Suprapubic skin (tissue), 4 donors: ENCODE measurements around the gene KLRC3.

Experiments used
- CTCF ChIP-seq, 2 donors: fragments of 200-600 bp in 1 of 2; fragments of 450-650 bp in 1 of 2; sonication (generic) in 1 of 2; IDR thresholded peaks; one replicate each; pipeline ENCODE4 v1.5.1; 2016 to 2019; ENCODE audit warnings: antibody characterized with exemption in 2 of 2, mild to moderate bottlenecking in 1 of 2, moderate library complexity in 1 of 2
- EP300 ChIP-seq: sonication (generic); formaldehyde crosslinking; IDR thresholded peaks from one replicate; pipeline ENCODE4 v1.6.1; 2017; ENCODE audit warnings: antibody characterized with exemption
- POLR2A ChIP-seq, 2 donors: fragments of 450-650 bp; IDR thresholded peaks; one replicate each; pipeline ENCODE4 v1.6.1; 2017; ENCODE audit warnings: antibody characterized with exemption in 2 of 2, mild to moderate bottlenecking in 2 of 2, moderate library complexity in 2 of 2
- POLR2AphosphoS5 ChIP-seq, 3 donors: sonication (generic); formaldehyde crosslinking; IDR thresholded peaks; one replicate each; pipeline ENCODE4 v1.6.1; 2017; ENCODE audit warnings: antibody characterized with exemption in 3 of 3

- no peak for TF ChIP-seq POLR2A (IDR thresholded peaks at IDR 0.05)
- TF ChIP-seq CTCF (IDR thresholded peaks at IDR 0.05) = no peak
- TF ChIP-seq POLR2AphosphoS5 (IDR thresholded peaks at IDR 0.05) = no peak
- TF ChIP-seq EP300 = no peak
Observed at GRCh38 chr12:10469701-10470100, 49.3 kb upstream of the KLRC3 start.
